SK-N-MC (cell line): ENCODE data around the gene ELMO2.

Source experiments
- DNase-seq: peaks from one replicate; pipeline ENCODE4 v3.0.0-alpha.2; 2011; ENCODE audit warnings: low read depth, low spot score
- H3K27ac ChIP-seq: fragments of 200-600 bp; sonication (generic); 2 replicates; pipeline ENCODE4 v1.5.1; 2016; ENCODE audit warnings: mixed run types
- H3K36me3 ChIP-seq: fragments of 200-600 bp; sonication (generic); 2 replicates; pipeline ENCODE4 v1.6.1; 2017; ENCODE audit warnings: antibody characterized with exemption, low read length, mixed read lengths; ENCODE audit not compliant: insufficient read depth
- H3K4me3 ChIP-seq: fragments of 200-600 bp; sonication (generic); 2 replicates; pipeline ENCODE4 v1.5.1; 2016
- H3K9ac ChIP-seq: fragments of 200-600 bp; sonication (generic); 2 replicates; pipeline ENCODE4 v1.8.0; 2017; ENCODE audit warnings: mixed run types, mixed read lengths; ENCODE audit not compliant: insufficient read length
- H3K9me3 ChIP-seq: fragments of 200-600 bp; sonication (generic); 2 replicates; pipeline ENCODE4 v1.6.1; 2017; ENCODE audit warnings: low read depth, mild to moderate bottlenecking, antibody characterized with exemption, low read length, moderate library complexity, mixed read lengths
- EZH2 ChIP-seq: fragments of 200-600 bp; sonication (generic); IDR thresholded peaks from one replicate; pipeline ENCODE4 v1.6.1; 2017; ENCODE audit warnings: antibody characterized with exemption
- FOXP2 ChIP-seq: optimal IDR thresholded peaks from 2 replicates; pipeline ENCODE3; 2011; ENCODE audit warnings: mild to moderate bottlenecking, moderate library complexity; ENCODE audit not compliant: insufficient read depth; ENCODE audit errors: extremely low read length, control extremely low read depth
- POLR2AphosphoS5 ChIP-seq: IDR thresholded peaks from 2 replicates; pipeline ENCODE4 v1.6.1; 2012; ENCODE audit warnings: mild to moderate bottlenecking, low read depth, low read length, borderline replicate concordance

The ELMO2 gene

DNA sequence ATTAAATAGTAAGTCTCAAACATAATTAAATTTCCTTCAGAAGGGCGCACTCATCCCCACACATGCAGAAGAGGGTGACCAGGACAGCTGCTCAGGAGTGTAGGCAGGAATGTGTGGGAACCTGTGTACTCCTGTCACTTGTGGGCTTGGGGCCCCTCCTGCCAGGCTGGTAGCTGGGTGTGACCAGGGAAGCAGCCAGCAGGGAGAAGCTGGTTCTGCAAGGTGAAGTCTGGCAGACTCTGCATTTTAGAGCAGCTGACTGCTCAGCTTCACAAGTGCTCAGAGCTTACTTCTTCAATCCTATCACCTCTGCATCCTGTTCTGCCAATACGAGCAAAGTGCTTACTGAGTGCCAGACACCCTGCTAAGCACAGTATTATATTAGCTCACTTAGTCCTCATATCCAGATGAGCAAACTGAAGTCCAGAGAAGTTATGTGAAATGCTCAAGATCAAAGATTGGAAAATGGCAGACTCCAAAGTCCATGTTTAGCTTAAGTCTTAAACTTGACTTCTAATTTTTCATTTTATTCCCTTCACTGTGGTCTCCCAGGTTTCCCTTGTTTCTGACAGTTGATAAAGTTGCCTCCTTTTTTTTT lies 27.9 kb downstream of the ELMO2 start:
- H3K27ac ChIP-seq, result no peak overlapping the region
- H3K4me3 ChIP-seq, result no peak overlapping the region
- no peak overlapping the region for H3K9ac ChIP-seq
- H3K9me3 ChIP-seq, result no peaks in the 10 kb centered on the region
- no peak for TF ChIP-seq EZH2
- no peak for TF ChIP-seq POLR2AphosphoS5
- no peak for TF ChIP-seq FOXP2
- H3K36me3 ChIP-seq, result peaks cover 37% of the 10 kb centered on the region; the same call in 1 of the 2 replicates
- DNase-seq, result no peak

DNA sequence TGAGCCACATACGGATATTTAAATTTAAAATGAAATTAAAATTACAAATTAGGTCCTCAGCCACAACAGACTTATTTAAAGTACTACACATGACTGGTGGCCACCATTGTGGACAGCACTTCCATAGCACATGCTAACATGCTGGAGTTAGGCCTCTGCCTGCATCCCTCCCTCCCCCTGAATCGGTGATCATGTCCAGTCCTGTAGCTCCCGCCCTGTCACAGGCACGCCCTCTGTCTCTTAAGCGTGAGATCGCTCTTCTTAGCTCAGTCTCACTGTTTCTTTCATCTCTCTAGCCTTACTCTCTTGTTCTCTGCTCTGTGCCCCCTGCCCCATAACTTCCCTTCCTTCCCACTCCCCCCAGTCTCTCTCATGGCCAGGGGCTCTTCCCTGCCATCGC lies 28.9 kb downstream of the ELMO2 start:
- H3K9ac ChIP-seq, result no peak overlapping the region
- no peak for DNase-seq
- no peak overlapping the region for H3K4me3 ChIP-seq
- peaks cover 34% of the 10 kb centered on the region for H3K36me3 ChIP-seq
- no peak overlapping the region for H3K27ac ChIP-seq
- no peak for TF ChIP-seq FOXP2
- TF ChIP-seq POLR2AphosphoS5, result no peak
- TF ChIP-seq EZH2, result no peak
- no peaks in the 10 kb centered on the region for H3K9me3 ChIP-seq

DNA sequence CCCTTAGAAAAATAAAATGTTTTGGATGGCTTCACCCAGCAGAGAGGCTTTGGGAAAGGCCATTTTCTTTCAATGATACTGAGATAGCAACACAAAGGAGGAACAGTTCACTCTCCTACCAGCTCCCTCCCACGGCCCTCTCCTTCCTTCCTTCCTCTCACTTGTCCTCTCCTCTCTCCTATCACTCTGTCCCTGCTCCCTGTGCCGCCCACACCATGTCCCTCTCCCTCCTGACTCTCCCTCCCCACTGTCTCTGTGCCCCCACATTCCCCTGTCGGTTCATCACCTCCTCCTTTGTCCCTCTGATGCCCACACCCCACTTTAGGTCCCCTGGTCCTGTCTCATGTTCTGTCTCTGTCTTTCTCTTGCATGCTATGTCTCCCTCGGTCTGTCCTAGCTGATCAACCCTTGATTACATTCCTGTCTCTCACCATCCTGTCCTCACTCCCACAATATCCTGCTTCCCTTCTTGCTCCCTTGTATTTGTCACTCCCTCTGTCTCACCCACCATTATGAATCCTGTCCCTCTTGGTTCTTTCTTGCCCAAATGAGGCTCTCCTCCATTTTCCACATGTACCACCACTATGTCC lies 30.1 kb downstream of the ELMO2 start:
- Histone ChIP-seq H3K36me3 (peaks cover 33% of the 10 kb centered on the region), H3K27ac (no peak overlapping the region), H3K9me3 (no peaks in the 10 kb centered on the region), H3K4me3 (no peak overlapping the region), H3K9ac (no peak overlapping the region)
- TF ChIP-seq EZH2 (no peak), FOXP2 (no peak), POLR2AphosphoS5 (no peak)
- DNase-seq, result no peak

DNA sequence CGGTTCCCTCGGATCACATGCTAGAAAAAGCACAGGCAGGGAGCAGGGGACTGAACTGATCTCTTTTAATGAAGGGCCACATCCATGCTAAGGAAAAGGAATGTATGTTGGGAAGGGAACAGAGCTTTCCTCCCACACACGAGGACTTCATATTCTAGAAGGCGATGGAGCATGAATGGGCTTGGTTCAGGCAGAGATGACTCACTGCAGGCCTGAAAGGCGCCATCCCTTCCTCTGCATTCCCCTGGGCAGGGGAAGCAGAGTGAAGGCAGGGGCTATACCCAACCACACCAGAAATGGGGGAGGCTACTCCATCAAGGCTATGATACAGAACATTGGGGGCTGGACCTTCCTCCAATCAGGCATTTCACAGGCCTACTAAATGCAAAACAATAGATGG lies 30.6 kb downstream of the ELMO2 start:
- DNase-seq, result no peak
- no peak for TF ChIP-seq POLR2AphosphoS5
- no peak for TF ChIP-seq EZH2
- TF ChIP-seq FOXP2, result no peak

DNA sequence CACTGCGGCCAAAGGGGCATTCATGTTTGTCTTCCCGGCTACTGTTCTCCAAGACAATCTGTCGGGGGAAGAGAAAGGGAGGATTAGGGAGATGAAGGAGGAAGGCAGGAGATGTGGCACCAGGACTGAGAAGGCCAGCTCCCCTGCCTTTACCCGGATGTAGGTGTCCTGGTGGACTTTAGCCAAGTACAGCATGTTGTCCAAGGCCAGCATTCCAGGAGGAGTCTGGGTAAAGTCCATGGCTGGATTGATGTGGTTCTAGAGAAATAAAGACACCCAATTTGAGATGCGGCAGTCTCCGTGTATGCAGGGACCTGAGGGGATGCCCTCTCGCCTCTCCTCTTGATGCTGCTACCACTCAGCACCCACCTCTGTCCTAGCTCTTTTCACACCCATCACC lies 32.0 kb downstream of the ELMO2 start:
- no peak for DNase-seq

More for the DNA sequence above, 30.6 kb downstream of the ELMO2 start:
- H3K36me3 ChIP-seq, result peaks cover 38% of the 10 kb centered on the region
- H3K27ac ChIP-seq, result no peak overlapping the region
- no peak overlapping the region for H3K9ac ChIP-seq
- no peaks in the 10 kb centered on the region for H3K9me3 ChIP-seq
- H3K4me3 ChIP-seq, result no peak overlapping the region

DNA sequence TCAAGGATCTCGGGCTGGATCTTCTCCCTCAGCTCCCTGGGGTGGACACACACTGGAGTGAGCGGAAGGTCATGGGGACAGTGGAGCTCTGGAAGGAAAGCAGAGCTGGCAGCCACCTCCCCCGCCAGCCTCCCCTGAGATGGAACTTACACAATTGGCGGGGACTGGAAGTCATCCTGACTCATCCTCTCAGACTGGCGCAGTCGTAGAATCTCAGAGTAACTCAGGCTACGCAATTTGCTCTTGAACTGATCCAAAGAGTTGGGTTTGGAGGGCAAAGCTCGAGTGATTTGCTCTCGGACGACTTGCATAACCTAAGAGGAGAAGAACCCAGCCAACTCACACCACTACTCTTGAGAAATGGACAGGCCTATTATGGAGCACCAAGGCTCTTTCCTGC lies 34.8 kb downstream of the ELMO2 start:
- H3K4me3 ChIP-seq, result no peak overlapping the region
- no peak for TF ChIP-seq EZH2
- no peak for TF ChIP-seq FOXP2
- TF ChIP-seq POLR2AphosphoS5, result no peak
- no peak overlapping the region for H3K27ac ChIP-seq
- DNase-seq, result no peak
- no peak overlapping the region for H3K9ac ChIP-seq
- peaks cover 52% of the 10 kb centered on the region for H3K36me3 ChIP-seq
- no peaks in the 10 kb centered on the region for H3K9me3 ChIP-seq

More for the DNA sequence above, 32.0 kb downstream of the ELMO2 start:
- no peak overlapping the region for H3K9ac ChIP-seq
- no peak overlapping the region for H3K4me3 ChIP-seq
- peaks cover 47% of the 10 kb centered on the region for H3K36me3 ChIP-seq
- H3K27ac ChIP-seq, result no peak overlapping the region
- TF ChIP-seq POLR2AphosphoS5 (no peak), FOXP2 (no peak)
- H3K9me3 ChIP-seq, result no peaks in the 10 kb centered on the region

DNA sequence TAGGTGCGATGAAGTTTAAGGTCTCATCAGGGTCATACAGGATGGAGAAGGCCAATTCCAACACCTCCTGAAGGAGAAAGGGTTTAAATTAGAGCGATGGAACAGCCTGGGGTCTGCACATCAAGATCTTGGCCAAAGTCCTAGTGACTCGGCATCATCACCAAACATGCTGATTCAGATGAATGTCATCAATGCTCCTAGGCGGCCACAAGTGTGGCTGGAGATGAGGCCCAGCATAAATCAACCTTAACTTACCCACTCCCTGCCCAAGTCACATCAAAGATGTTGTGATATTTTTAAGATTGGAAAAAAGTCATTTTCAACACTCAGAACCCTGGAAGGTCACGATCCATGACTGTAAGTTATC lies 37.5 kb downstream of the ELMO2 start:
- no peaks in the 10 kb centered on the region for H3K9me3 ChIP-seq
- no peak overlapping the region for H3K4me3 ChIP-seq
- no peak overlapping the region for H3K27ac ChIP-seq
- no peak for DNase-seq
- TF ChIP-seq FOXP2 (no peak), POLR2AphosphoS5 (no peak), EZH2 (no peak)
- H3K9ac ChIP-seq, result no peak overlapping the region
- peaks cover 36% of the 10 kb centered on the region for H3K36me3 ChIP-seq

DNA sequence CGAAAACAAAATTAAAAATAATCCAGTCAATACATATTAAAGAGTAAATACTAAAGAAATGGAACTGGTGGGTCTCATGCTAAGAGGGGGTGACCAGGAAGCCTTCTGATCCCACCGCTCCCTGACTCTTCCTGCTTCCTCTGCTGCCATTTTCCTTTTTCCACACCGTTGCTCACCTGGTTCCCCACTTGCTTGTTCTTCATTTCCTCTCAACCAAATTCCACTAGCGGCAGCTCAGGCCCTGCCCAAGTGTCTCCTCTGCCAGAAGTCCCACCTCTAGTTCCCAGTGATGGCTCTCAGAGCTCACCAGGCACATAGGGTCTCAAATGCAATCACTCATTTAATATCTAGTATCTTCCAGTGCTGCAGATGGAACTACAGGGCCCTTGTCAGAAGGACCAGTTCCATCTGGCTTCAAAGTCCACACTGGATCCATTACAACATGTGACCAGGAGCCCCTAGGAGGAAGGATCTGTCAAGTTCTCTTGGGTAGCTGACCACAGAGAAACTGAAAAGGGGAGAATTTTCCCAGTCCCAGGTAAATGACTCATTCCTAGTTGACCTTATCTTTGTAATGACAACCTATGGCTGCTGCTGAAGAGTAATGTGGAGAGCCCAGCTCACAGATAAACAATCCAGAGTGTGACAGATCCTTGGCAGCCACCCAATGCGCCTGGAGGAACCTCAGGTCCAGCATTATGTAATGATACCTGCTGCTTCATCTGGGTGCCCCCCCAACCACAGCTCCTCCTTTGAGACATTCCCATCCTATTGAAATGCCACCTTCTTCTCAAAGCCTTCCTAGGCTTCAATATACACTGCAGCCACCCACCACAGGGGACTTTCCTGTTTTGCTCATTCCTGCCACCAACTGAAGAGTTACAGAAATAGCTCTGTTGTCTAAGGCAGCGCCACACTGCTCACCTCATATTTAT lies 38.2 kb downstream of the ELMO2 start:
- Histone ChIP-seq H3K27ac (no peak overlapping the region), H3K9me3 (no peaks in the 10 kb centered on the region), H3K4me3 (no peak overlapping the region), H3K36me3 (peaks cover 32% of the 10 kb centered on the region), H3K9ac (no peak overlapping the region)
- no peak for TF ChIP-seq FOXP2
- TF ChIP-seq EZH2, result no peak
- no peak for TF ChIP-seq POLR2AphosphoS5
- DNase-seq, result no peak
